Heart left ventricle (tissue), 16 donors: ENCODE results near the gene RPP21. TPM values are rescaled to one million over a fixed set of nuclear protein-coding genes. Genes with fewer than 3 reads are reported as not detected.

Experiments used
- ATAC-seq, 4 donors: fragments of 200-7000 bp; cut with Tn5 transposase; one replicate each; pipeline ENCODE4 v1.9.1; 2020 to 2022; ENCODE audit warnings: moderate library complexity in 4 of 4, mild to moderate bottlenecking in 3 of 4, moderate number of reproducible peaks in 1 of 4
- DNase-seq, 5 donors: peaks; one replicate each; pipeline ENCODE4 v3.0.0-alpha.2; 2020
- H3K27ac ChIP-seq, 12 donors: fragments of 200-600 bp; sonication (generic) in 4 of 12; one replicate each; pipeline versions ENCODE4 v1.5.0 to v1.8.0; 2016 to 2022; ENCODE audit warnings: mild to moderate bottlenecking in 2 of 12
- H3K27me3 ChIP-seq, 9 donors: fragments of 200-600 bp; sonication (generic) in 2 of 9; one replicate each; pipeline versions ENCODE4 v1.5.1 to v1.8.0; 2016 to 2022; ENCODE audit warnings: mild to moderate bottlenecking in 3 of 9
- H3K36me3 ChIP-seq, 9 donors: fragments of 200-600 bp; sonication (generic) in 2 of 9; one replicate each; pipeline versions ENCODE4 v1.5.0 to v1.8.0; 2018 to 2022; ENCODE audit warnings: mild to moderate bottlenecking in 2 of 9
- H3K4me1 ChIP-seq, 12 donors: fragments of 200-600 bp; sonication (generic) in 4 of 12; one replicate each; pipeline versions ENCODE4 v1.5.0 to v1.8.0; 2016 to 2022; ENCODE audit warnings: mild to moderate bottlenecking in 3 of 12
- H3K4me3 ChIP-seq, 12 donors: fragments of 200-600 bp; sonication (generic) in 4 of 12; one replicate each; pipeline versions ENCODE4 v1.5.0 to v1.8.0; 2017 to 2022; ENCODE audit warnings: mild to moderate bottlenecking in 9 of 12, moderate library complexity in 4 of 12
- H3K9me3 ChIP-seq, 12 donors: fragments of 200-600 bp; sonication (generic) in 4 of 12; one replicate each; pipeline versions ENCODE4 v1.5.0 to v1.8.0; 2016 to 2022; ENCODE audit warnings: mild to moderate bottlenecking in 1 of 12
- POLR2A ChIP-seq, 2 donors: fragments of 450-650 bp; IDR thresholded peaks; one replicate each; pipeline ENCODE4 v1.6.1; 2017; ENCODE audit warnings: antibody characterized with exemption in 2 of 2, mild to moderate bottlenecking in 2 of 2, moderate library complexity in 2 of 2
- WGBS, 4 donors: extraction: QIAGEN DNeasy Blood & Tissue Kit in 2 of 4; methylation state at CpG; one replicate each; pipeline versions ENCODE4 v1.1.5 to v1.1.7; 2013 to 2018; 5-methylcytosine and 5-hydroxymethylcytosine counted together
- intact Hi-C, 10 donors: fragments of 100-400 bp; cut with DNase I; formaldehyde crosslinking; loops; one replicate each; pipeline versions ENCODE4 v1.11.1 to v1.14.2; 2022
- polyA plus RNA-seq, 2 donors: library from polyadenylated mRNA; stranded (reverse); fragments of 200-250 nt; gene quantifications; one replicate each; pipeline ENCODE4 v1.2.3, GENCODE V29; 2013
- total RNA-seq, 9 donors: library from RNA; depleted of rRNA in 2 of 9; stranded (reverse); fragments of >200 nt in 2 of 9; fragmentation: NEBNext Ultra II Directional in 3 of 9; extraction: Animal tissue kit (Norgen Biotek cat#: 25700) in 3 of 9; gene quantifications; one replicate each; pipeline versions ENCODE4 v1.1.0 to v1.2.4, GENCODE V29; 2016 to 2023
- TF ChIP-seq, protein P1 (sequence below), 12 donors: fragments of 200-600 bp; sonication (generic) in 4 of 12; IDR thresholded peaks; one replicate each; pipeline versions ENCODE4 v1.5.0 to v1.8.0; 2018 to 2022; ENCODE audit warnings: antibody characterized with exemption in 12 of 12, mild to moderate bottlenecking in 5 of 12
- donor health status: ischemic (EF 13 %, LVEDD 7.1; RV severe dilation, severe dysfunction).
- donor health status: healthy with polysubstance abuse.
- donor health status: DM: no; HTN: yes; CAD: no.
- donor health status: DM: no; HTN: no; CAD: no.
- donor health status: ischemic (EF 25% LVEDD 6.9; RV normal size, moderate dysfunction).
- donor health status: ischemic (EF 25% LVEDD 5.7; RV mildly dilated, moderate dysfunction).
- donor health status: healthy.
- donor health status: DM: yes; HTN: yes; CAD: no.
- donor health status: ischemic (EF 35%, LVEDD 5.7; RV mildly dilated, moderate dysfunction).
- donor health status: nonischemic (EF 11% LVEDD 7.7; RV severe dilation, severe dysfunction).
- donor health status: DM: yes; HTN: yes; CAD: no.
- donor health status: PGD.
- donor health status: ischemic (EF 29% LVEDD 5.4; RV normal size, mild dysfunction).
- donor health status: nonischemic (EF 23%, LVEDD 6.1; RV moderate dilation, normal function).

The RPP21 gene
- total and polyA plus RNA-seq, 11 donors = 17.3 to 88.9 (median 30.7) TPM

DNA sequence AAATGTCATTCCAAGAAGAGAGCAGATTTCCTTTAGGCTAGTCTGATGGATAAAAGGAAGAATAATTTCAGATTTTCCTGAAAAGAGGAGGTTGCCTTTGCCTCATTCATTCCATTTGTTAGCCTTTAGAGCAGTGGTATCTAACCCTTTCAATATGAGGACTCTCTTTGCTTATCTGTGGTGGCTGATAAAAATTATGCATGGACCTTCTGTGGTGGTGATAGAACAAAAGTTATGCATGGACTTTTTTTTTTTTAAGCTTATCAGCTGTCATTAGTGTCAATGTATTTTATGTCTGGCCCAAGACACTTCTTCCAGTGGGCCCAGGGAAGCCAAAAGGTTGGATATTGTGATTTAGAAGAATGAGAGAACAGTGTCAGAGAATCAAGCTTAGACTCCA, 16.6 kb upstream of the RPP21 start:
- intact Hi-C loops = loop anchor here in 5 of 10 donors (5.0 to 10.0 kb wide), 4 partner anchors 111 to 264 kb away; partner anchors contain the start of genes TRIM26 (in 3 of the 5), POLR1H (in 1 of the 5) and PPP1R11 (in 1 of the 5)

DNA sequence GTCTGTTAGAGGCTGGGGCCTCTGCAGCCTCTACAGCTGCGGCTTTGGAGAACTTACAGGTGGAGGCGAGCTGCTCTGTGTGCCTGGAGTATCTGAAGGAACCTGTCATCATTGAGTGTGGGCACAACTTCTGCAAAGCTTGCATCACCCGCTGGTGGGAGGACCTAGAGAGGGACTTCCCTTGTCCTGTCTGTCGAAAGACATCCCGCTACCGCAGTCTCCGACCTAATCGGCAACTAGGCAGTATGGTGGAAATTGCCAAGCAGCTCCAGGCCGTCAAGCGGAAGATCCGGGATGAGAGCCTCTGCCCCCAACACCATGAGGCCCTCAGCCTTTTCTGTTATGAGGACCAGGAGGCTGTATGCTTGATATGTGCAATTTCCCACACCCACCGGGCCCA, 15.6 kb upstream of the RPP21 start:
- Histone ChIP-seq H3K9me3 (no peaks in the 10 kb centered on the region), H3K27ac (no peak overlapping the region), H3K27me3 (no peaks in the 10 kb centered on the region), H3K4me1 (peaks cover 5 to 26% (median 19%) of the 10 kb centered on the region in 12 donors), H3K36me3 (peaks cover 2 to 59% (median 49%) of the 10 kb centered on the region in 9 donors), H3K4me3 (no peak overlapping the region)
- WGBS, 4 donors = 94 to 97% (median 95%) methylated on average over 12 of the region's 12 CpGs
- no peak for ATAC-seq
- peak in 2 of 5 donors; percentile 37 for DNase-seq
- TF ChIP-seq POLR2A (IDR thresholded peaks at IDR 0.05) = no peak
- TF ChIP-seq, protein P1, sequence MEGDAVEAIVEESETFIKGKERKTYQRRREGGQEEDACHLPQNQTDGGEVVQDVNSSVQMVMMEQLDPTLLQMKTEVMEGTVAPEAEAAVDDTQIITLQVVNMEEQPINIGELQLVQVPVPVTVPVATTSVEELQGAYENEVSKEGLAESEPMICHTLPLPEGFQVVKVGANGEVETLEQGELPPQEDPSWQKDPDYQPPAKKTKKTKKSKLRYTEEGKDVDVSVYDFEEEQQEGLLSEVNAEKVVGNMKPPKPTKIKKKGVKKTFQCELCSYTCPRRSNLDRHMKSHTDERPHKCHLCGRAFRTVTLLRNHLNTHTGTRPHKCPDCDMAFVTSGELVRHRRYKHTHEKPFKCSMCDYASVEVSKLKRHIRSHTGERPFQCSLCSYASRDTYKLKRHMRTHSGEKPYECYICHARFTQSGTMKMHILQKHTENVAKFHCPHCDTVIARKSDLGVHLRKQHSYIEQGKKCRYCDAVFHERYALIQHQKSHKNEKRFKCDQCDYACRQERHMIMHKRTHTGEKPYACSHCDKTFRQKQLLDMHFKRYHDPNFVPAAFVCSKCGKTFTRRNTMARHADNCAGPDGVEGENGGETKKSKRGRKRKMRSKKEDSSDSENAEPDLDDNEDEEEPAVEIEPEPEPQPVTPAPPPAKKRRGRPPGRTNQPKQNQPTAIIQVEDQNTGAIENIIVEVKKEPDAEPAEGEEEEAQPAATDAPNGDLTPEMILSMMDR (IDR thresholded peaks at IDR 0.05) = no peak
- intact Hi-C loops = loop anchor here in 5 of 10 donors (5.0 to 10.0 kb wide), 4 partner anchors 112 to 265 kb away; partner anchors contain the start of genes TRIM26 (in 3 of the 5), POLR1H (in 1 of the 5) and PPP1R11 (in 1 of the 5)

More for the DNA sequence above, 16.6 kb upstream of the RPP21 start:
- no peak for TF ChIP-seq POLR2A (IDR thresholded peaks at IDR 0.05)
- TF ChIP-seq, protein P1 (IDR thresholded peaks at IDR 0.05) = no peak
- no peak for ATAC-seq
- Histone ChIP-seq H3K9me3 (no peaks in the 10 kb centered on the region), H3K27me3 (no peaks in the 10 kb centered on the region), H3K4me3 (no peak overlapping the region), H3K27ac (no peak overlapping the region), H3K4me1 (peaks cover 5 to 34% (median 22%) of the 10 kb centered on the region in 12 donors), H3K36me3 (peaks cover 2 to 49% (median 41%) of the 10 kb centered on the region in 9 donors)
- no peak for DNase-seq

DNA sequence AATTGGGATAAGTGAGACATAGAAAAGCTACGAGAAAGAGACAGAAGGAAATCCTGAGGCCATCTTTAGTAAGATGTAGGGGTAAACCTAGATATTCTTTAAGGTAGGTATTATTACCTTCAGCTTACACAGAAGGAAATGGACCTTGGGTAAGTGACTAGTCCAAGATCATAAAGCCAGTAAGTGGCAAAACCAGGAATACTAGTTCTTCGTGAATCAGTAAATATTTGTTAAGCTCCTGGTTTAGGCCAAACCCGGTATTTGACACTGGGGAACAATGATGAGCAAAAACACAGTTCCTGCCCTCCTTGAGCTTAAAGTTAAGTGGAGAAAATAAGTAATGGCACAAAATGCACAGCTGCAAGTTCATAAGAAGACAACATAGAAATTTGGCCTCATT, 13.0 kb upstream of the RPP21 start:
- H3K27me3 ChIP-seq = no peaks in the 10 kb centered on the region
- H3K9me3 ChIP-seq = no peaks in the 10 kb centered on the region
- no peak for ATAC-seq
- H3K36me3 ChIP-seq = peaks cover 2 to 85% (median 75%) of the 10 kb centered on the region in 9 donors
- no peak for DNase-seq
- no peak overlapping the region for H3K27ac ChIP-seq
- 92 to 94% (median 93%) methylated on average over 3 of the region's 3 CpGs for WGBS, 4 donors
- H3K4me1 ChIP-seq = peaks cover 0 to 13% (median 6%) of the 10 kb centered on the region in 12 donors
- intact Hi-C loops = no loop called here
- H3K4me3 ChIP-seq = no peak overlapping the region
- TF ChIP-seq, protein P1 (IDR thresholded peaks at IDR 0.05) = no peak
- no peak for TF ChIP-seq POLR2A (IDR thresholded peaks at IDR 0.05)

DNA sequence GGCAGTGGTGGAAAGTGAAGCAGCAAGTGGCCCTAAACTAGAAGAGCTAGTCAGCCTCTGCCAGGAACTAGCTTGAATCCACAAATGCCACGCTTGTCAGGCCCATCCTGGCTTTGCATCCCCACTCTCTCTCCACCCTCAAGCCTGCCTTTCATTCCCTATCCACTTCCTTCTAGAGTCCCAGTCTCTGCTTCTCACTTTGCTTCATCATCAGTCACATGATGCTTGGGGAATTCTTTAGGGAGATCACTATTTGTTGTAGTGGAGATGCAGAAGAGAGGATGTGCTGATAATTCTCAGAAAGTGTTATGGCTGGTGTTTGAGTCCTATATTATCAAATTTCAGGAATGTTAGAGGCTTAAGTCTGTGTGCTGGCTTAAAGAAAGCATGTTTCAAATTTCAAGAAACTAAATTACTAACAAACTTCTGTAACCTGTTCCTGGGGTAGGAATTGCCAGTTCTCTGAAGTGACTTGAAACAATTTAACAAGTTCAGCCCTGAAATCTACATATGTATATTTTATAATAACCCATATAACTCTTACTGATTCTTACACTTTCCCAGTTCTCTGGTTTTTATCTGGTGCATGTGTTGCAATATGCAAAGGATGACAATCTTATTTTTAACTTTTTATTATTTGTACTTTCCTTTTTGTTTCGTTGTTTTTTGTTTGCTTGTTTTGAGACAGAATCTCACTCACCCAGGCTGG, 10.7 kb upstream of the RPP21 start:
- H3K4me1 ChIP-seq = no peaks in the 10 kb centered on the region
- no peak overlapping the region for H3K27ac ChIP-seq
- 87 to 97% (median 90%) methylated on average over 2 of the region's 2 CpGs for WGBS, 4 donors
- no peak for ATAC-seq
- TF ChIP-seq, protein P1 (IDR thresholded peaks at IDR 0.05) = no peak
- no peak for TF ChIP-seq POLR2A (IDR thresholded peaks at IDR 0.05)
- peaks cover 2 to 100% (median 93%) of the 10 kb centered on the region in 9 donors for H3K36me3 ChIP-seq
- H3K27me3 ChIP-seq = no peaks in the 10 kb centered on the region
- intact Hi-C loops = no loop called here
- no peaks in the 10 kb centered on the region for H3K9me3 ChIP-seq
- DNase-seq = no peak
- H3K4me3 ChIP-seq = no peak overlapping the region
